Activated CD4-positive, alpha-beta T cell treated with anti-CD3 and anti-CD28 coated beads for 36 hours (primary cell): ENCODE measurements around the gene PROM1. TPM values are rescaled to one million over a fixed set of nuclear protein-coding genes. Genes with fewer than 3 reads are reported as not detected.

ENCODE experiments used
- ATAC-seq: fragments of 200-7000 bp; cut with Tn5 transposase; one replicate; pipeline ENCODE4 v1.10.0; 2021; ENCODE audit warnings: mild to moderate bottlenecking, moderate library complexity
- CTCF ChIA-PET: fragments of 350-600 bp; sonication (Branson Sonifier 250); formaldehyde crosslinking; loops from one replicate; lab custom pipeline; 2021; ENCODE audit warnings: antibody characterized with exemption; lab: Charles Lee
- POLR2A ChIA-PET: fragments of 350-600 bp; sonication (Branson Sonifier 250); formaldehyde crosslinking; loops from one replicate; lab custom pipeline; 2021; ENCODE audit warnings: antibody characterized with exemption, inconsistent platforms; lab: Charles Lee
- DNase-seq: peaks from one replicate; pipeline ENCODE4 v3.0.0-alpha.2; 2020
- H3K27ac Mint-ChIP-seq: one replicate; pipeline ENCODE4 v1.8.0; 2021; ENCODE audit warnings: mixed read lengths
- H3K27me3 Mint-ChIP-seq: one replicate; pipeline ENCODE4 v1.8.0; 2021; ENCODE audit warnings: mixed read lengths
- H3K36me3 Mint-ChIP-seq: one replicate; pipeline ENCODE4 v1.8.0; 2021; ENCODE audit warnings: low read depth, mixed read lengths
- H3K4me1 Mint-ChIP-seq: one replicate; pipeline ENCODE4 v1.8.0; 2021; ENCODE audit warnings: mixed read lengths
- H3K4me3 Mint-ChIP-seq: one replicate; pipeline ENCODE4 v1.8.0; 2021; ENCODE audit warnings: mild to moderate bottlenecking, moderate library complexity, mixed read lengths
- H3K9me3 Mint-ChIP-seq: one replicate; pipeline ENCODE4 v1.8.0; 2021; ENCODE audit warnings: low read depth, mixed read lengths
- intact Hi-C, 2 experiments: fragments of 100-400 bp; cut with DNase I in 1 of 2; cut with micrococcal nuclease in 1 of 2; formaldehyde crosslinking; loops; one replicate each; pipeline versions ENCODE4 v1.14.2 to v1.15.1; 2022 to 2024; cut with DNase I, micrococcal nuclease
- total RNA-seq, 2 experiments: library from RNA; stranded (reverse); gene quantifications; one replicate each; pipeline ENCODE4 v1.2.3, GENCODE V29; 2021

PROM1 gene
- total RNA-seq, 2 experiments from 2014 or later = 0.16 to 0.35 TPM

- H3K4me1 Mint-ChIP-seq = no peaks in the 10 kb centered on the region
- ATAC-seq (no peak), DNase-seq (no peak)
- H3K27ac Mint-ChIP-seq = no peak overlapping the region
- no peak overlapping the region for H3K4me3 Mint-ChIP-seq
- H3K27me3 Mint-ChIP-seq = peaks cover 22% of the 10 kb centered on the region
- POLR2A ChIA-PET = no interaction called here
- intact Hi-C loops = no loop called here
- H3K9me3 Mint-ChIP-seq = no peaks in the 10 kb centered on the region
- no peaks in the 10 kb centered on the region for H3K36me3 Mint-ChIP-seq
- CTCF ChIA-PET = no interaction called here
Observed at GRCh38 chr4:16055873-16056272, 27.9 kb downstream of the PROM1 start.

GRCh38 chr4:16055471-16055870 is 28.4 kb downstream of the PROM1 start:
- Mint-ChIP-seq H3K9me3 (no peaks in the 10 kb centered on the region), H3K27me3 (peaks cover 22% of the 10 kb centered on the region), H3K36me3 (no peaks in the 10 kb centered on the region), H3K4me3 (no peak overlapping the region), H3K4me1 (no peaks in the 10 kb centered on the region), H3K27ac (no peak overlapping the region)
- ChIA-PET CTCF (no interaction called here), POLR2A (no interaction called here)
- DNase-seq (no peak), ATAC-seq (no peak)
- intact Hi-C loops = no loop called here

- no peak for ATAC-seq
- ChIA-PET CTCF (interaction anchor here (1.0 kb wide), 1 partner anchor 65 kb away, joined by 4 read pairs; no protein-coding TSS in a partner anchor), POLR2A (no interaction called here)
- Mint-ChIP-seq H3K9me3 (no peaks in the 10 kb centered on the region), H3K27ac (no peak overlapping the region), H3K4me3 (no peak overlapping the region), H3K36me3 (no peaks in the 10 kb centered on the region), H3K4me1 (no peaks in the 10 kb centered on the region), H3K27me3 (peaks cover 24% of the 10 kb centered on the region)
- intact Hi-C loops = no loop called here
- DNase-seq = no peak
Observed at GRCh38 chr4:16052939-16053338, 30.9 kb downstream of the PROM1 start.

GRCh38 chr4:16051980-16052379 is 31.8 kb downstream of the PROM1 start:
- DNase-seq (no peak), ATAC-seq (no peak)
- Mint-ChIP-seq H3K4me1 (no peaks in the 10 kb centered on the region), H3K4me3 (no peak overlapping the region), H3K9me3 (no peaks in the 10 kb centered on the region), H3K27me3 (peaks cover 20% of the 10 kb centered on the region), H3K27ac (no peak overlapping the region), H3K36me3 (no peaks in the 10 kb centered on the region)
- intact Hi-C loops = no loop called here
- POLR2A ChIA-PET = no interaction called here
- CTCF ChIA-PET = no interaction called here

GRCh38 chr4:16051132-16051531 is 32.7 kb downstream of the PROM1 start:
- H3K9me3 Mint-ChIP-seq = no peaks in the 10 kb centered on the region
- H3K36me3 Mint-ChIP-seq = no peaks in the 10 kb centered on the region
- no peak overlapping the region for H3K27ac Mint-ChIP-seq
- DNase-seq = no peak
- POLR2A ChIA-PET = no interaction called here
- ATAC-seq = no peak
- intact Hi-C loops = no loop called here
- CTCF ChIA-PET = no interaction called here
- no peaks in the 10 kb centered on the region for H3K4me1 Mint-ChIP-seq
- H3K27me3 Mint-ChIP-seq = peaks cover 19% of the 10 kb centered on the region
- H3K4me3 Mint-ChIP-seq = no peak overlapping the region

- Mint-ChIP-seq H3K4me1 (no peaks in the 10 kb centered on the region), H3K27me3 (peaks cover 15% of the 10 kb centered on the region), H3K4me3 (no peak overlapping the region), H3K9me3 (no peaks in the 10 kb centered on the region), H3K36me3 (no peaks in the 10 kb centered on the region), H3K27ac (no peak overlapping the region)
- DNase-seq (no peak), ATAC-seq (no peak)
- intact Hi-C loops = no loop called here
- POLR2A ChIA-PET = no interaction called here
- CTCF ChIA-PET = no interaction called here
Observed at GRCh38 chr4:16050669-16051068, 33.2 kb downstream of the PROM1 start.

- DNase-seq (no peak), ATAC-seq (no peak)
- Mint-ChIP-seq H3K36me3 (no peaks in the 10 kb centered on the region), H3K9me3 (no peaks in the 10 kb centered on the region), H3K27me3 (peaks cover 6% of the 10 kb centered on the region), H3K27ac (no peak overlapping the region), H3K4me1 (no peaks in the 10 kb centered on the region), H3K4me3 (no peak overlapping the region)
- ChIA-PET CTCF (interaction anchor here (1.1 kb wide), 1 partner anchor 19 kb away, joined by 3 read pairs; no protein-coding TSS in a partner anchor), POLR2A (interaction anchor here (0.6 kb wide), 1 partner anchor 32 kb away, joined by 3 read pairs; no protein-coding TSS in a partner anchor)
- intact Hi-C loops = no loop called here
Observed at GRCh38 chr4:16048619-16049419, 35.0 kb downstream of the PROM1 start.

- intact Hi-C loops = no loop called here
- DNase-seq (no peak), ATAC-seq (no peak)
- no peaks in the 10 kb centered on the region for H3K4me1 Mint-ChIP-seq
- no peaks in the 10 kb centered on the region for H3K36me3 Mint-ChIP-seq
- no peak overlapping the region for H3K27ac Mint-ChIP-seq
- POLR2A ChIA-PET = no interaction called here
- no peak overlapping the region for H3K4me3 Mint-ChIP-seq
- CTCF ChIA-PET = interaction anchor here (1.1 kb wide), 1 partner anchor 24 kb away, joined by 4 read pairs; no protein-coding TSS in a partner anchor
- no peaks in the 10 kb centered on the region for H3K9me3 Mint-ChIP-seq
- peaks cover 2% of the 10 kb centered on the region for H3K27me3 Mint-ChIP-seq
Observed at GRCh38 chr4:16045687-16046086, 38.1 kb downstream of the PROM1 start.

- CTCF ChIA-PET = interaction anchor here (0.5 to 1.2 kb wide), 3 partner anchors 155 to 237 kb away, joined by 3 to 5 read pairs (median 5); no protein-coding TSS in a partner anchor
- H3K9me3 Mint-ChIP-seq = no peaks in the 10 kb centered on the region
- POLR2A ChIA-PET = interaction anchor here (0.6 to 0.7 kb wide), 2 partner anchors 178 to 1625 kb away, joined by 3 to 4 read pairs; no protein-coding TSS in a partner anchor
- no peak for DNase-seq
- no peak overlapping the region for H3K27ac Mint-ChIP-seq
- no peak overlapping the region for H3K4me3 Mint-ChIP-seq
- no peak for ATAC-seq
- no peaks in the 10 kb centered on the region for H3K27me3 Mint-ChIP-seq
- H3K36me3 Mint-ChIP-seq = no peaks in the 10 kb centered on the region
- H3K4me1 Mint-ChIP-seq = no peaks in the 10 kb centered on the region
- intact Hi-C loops = no loop called here
Observed at GRCh38 chr4:16043642-16044498, 40.0 kb downstream of the PROM1 start.

- intact Hi-C loops = no loop called here
- Mint-ChIP-seq H3K4me1 (no peaks in the 10 kb centered on the region), H3K36me3 (no peaks in the 10 kb centered on the region), H3K27me3 (no peaks in the 10 kb centered on the region), H3K4me3 (no peak overlapping the region), H3K9me3 (no peaks in the 10 kb centered on the region), H3K27ac (no peak overlapping the region)
- no peak for ATAC-seq
- CTCF ChIA-PET = no interaction called here
- POLR2A ChIA-PET = no interaction called here
- no peak for DNase-seq
Observed at GRCh38 chr4:16039139-16039538, 44.7 kb downstream of the PROM1 start.

- ATAC-seq = no peak
- ChIA-PET POLR2A (no interaction called here), CTCF (interaction anchor here (1.1 to 1.2 kb wide), 2 partner anchors 10 to 227 kb away, joined by 3 read pairs; no protein-coding TSS in a partner anchor)
- Mint-ChIP-seq H3K27ac (no peak overlapping the region), H3K4me3 (no peak overlapping the region), H3K36me3 (no peaks in the 10 kb centered on the region), H3K27me3 (no peaks in the 10 kb centered on the region), H3K4me1 (no peaks in the 10 kb centered on the region), H3K9me3 (no peaks in the 10 kb centered on the region)
- intact Hi-C loops = no loop called here
- DNase-seq = no peak
Observed at GRCh38 chr4:16037901-16038300, 45.9 kb downstream of the PROM1 start.
